ENCODE data around the gene SYTL3. TPM values are rescaled to one million over a fixed set of nuclear protein-coding genes. Genes with fewer than 3 reads are reported as not detected.

The SYTL3 gene
- total and polyA plus RNA-seq, 10 donors: 5.9 to 48.3 (median 17.9) TPM

- DNase-seq: no peak
- intact Hi-C loops (cut with DNase I; ENCODE audit: low total_unique reads): no loop called here
- Histone ChIP-seq H3K27ac (no peak overlapping the region), H3K9me3 (no peaks in the 10 kb centered on the region), H3K36me3 (peaks cover 0 to 93% (median 10%) of the 10 kb centered on the region in 6 donors), H3K27me3 (replicated peaks in 1 of 7) (no peaks in the 10 kb centered on the region), H3K4me3 (no peak overlapping the region), H3K4me1 (peaks cover 0 to 8% (median 5%) of the 10 kb centered on the region in 6 donors)
- TF ChIP-seq, protein P1, sequence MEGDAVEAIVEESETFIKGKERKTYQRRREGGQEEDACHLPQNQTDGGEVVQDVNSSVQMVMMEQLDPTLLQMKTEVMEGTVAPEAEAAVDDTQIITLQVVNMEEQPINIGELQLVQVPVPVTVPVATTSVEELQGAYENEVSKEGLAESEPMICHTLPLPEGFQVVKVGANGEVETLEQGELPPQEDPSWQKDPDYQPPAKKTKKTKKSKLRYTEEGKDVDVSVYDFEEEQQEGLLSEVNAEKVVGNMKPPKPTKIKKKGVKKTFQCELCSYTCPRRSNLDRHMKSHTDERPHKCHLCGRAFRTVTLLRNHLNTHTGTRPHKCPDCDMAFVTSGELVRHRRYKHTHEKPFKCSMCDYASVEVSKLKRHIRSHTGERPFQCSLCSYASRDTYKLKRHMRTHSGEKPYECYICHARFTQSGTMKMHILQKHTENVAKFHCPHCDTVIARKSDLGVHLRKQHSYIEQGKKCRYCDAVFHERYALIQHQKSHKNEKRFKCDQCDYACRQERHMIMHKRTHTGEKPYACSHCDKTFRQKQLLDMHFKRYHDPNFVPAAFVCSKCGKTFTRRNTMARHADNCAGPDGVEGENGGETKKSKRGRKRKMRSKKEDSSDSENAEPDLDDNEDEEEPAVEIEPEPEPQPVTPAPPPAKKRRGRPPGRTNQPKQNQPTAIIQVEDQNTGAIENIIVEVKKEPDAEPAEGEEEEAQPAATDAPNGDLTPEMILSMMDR (IDR thresholded peaks at IDR 0.05 in 8 of 11, conservative IDR thresholded peaks at IDR 0.05 in 3 of 11): no peak
- TF ChIP-seq POLR2A (IDR thresholded peaks at IDR 0.05) (no peak), POLR2AphosphoS5 (IDR thresholded peaks at IDR 0.05) (no peak)
- WGBS, 5 donors: 86 to 94% (median 91%) methylated on average over 9 of the region's 9 CpGs
Measured at GRCh38 chr6:158756126-158756525, 106.3 kb downstream of the SYTL3 start.

- Histone ChIP-seq H3K27ac (no peak overlapping the region), H3K27me3 (replicated peaks in 1 of 7) (no peaks in the 10 kb centered on the region), H3K4me3 (no peak overlapping the region), H3K9me3 (no peaks in the 10 kb centered on the region), H3K4me1 (peaks cover 0 to 8% (median 5%) of the 10 kb centered on the region in 6 donors), H3K36me3 (peaks cover 0 to 93% (median 5%) of the 10 kb centered on the region in 6 donors)
- intact Hi-C loops (cut with DNase I; ENCODE audit: low total_unique reads): no loop called here
- 86 to 94% (median 93%) methylated on average over 20 to 25 of the region's 25 CpGs for WGBS, 5 donors
- TF ChIP-seq POLR2A (IDR thresholded peaks at IDR 0.05) (no peak), POLR2AphosphoS5 (IDR thresholded peaks at IDR 0.05) (no peak)
- TF ChIP-seq, protein P1 (IDR thresholded peaks at IDR 0.05 in 8 of 11, conservative IDR thresholded peaks at IDR 0.05 in 3 of 11): no peak
- DNase-seq: no peak
Measured at GRCh38 chr6:158756977-158757752, 107.3 kb downstream of the SYTL3 start.

GRCh38 chr6:158757753-158758090 lies 107.9 kb downstream of the SYTL3 start:
- intact Hi-C loops (cut with DNase I; ENCODE audit: low total_unique reads): no loop called here
- H3K9me3 ChIP-seq: no peaks in the 10 kb centered on the region
- H3K27me3 ChIP-seq (replicated peaks in 1 of 7): no peaks in the 10 kb centered on the region
- H3K4me3 ChIP-seq: no peak overlapping the region
- H3K27ac ChIP-seq: no peak overlapping the region
- no peak for DNase-seq
- peaks cover 0 to 5% (median 2%) of the 10 kb centered on the region in 6 donors for H3K4me1 ChIP-seq
- TF ChIP-seq POLR2AphosphoS5 (IDR thresholded peaks at IDR 0.05) (no peak), POLR2A (IDR thresholded peaks at IDR 0.05) (no peak)
- TF ChIP-seq, protein P1 (IDR thresholded peaks at IDR 0.05 in 8 of 11, conservative IDR thresholded peaks at IDR 0.05 in 3 of 11): no peak
- H3K36me3 ChIP-seq: peaks cover 0 to 93% (median 9%) of the 10 kb centered on the region in 6 donors
- WGBS, 5 donors: 84 to 92% (median 87%) methylated on average over 9 of the region's 9 CpGs

DNA sequence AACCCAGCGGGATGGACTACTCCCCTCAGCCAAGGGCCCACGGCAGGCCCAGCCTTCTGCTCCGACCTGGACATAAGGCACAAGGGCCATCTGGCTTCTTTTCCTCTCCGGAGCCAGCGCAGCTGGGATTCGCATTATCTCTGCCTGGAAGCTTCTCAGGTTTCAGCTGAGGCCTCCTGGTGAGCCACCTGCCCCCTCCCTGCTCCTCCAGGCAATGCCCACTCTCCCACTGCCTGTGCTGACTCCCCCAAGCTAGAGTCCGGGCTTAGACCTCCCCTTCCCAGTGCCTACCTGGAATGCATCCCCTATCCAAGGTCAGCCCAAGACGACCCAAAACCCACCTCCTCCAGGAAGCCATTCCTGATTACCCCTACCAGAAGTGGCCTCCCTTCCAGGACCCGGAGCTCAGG lies 108.6 kb downstream of the SYTL3 start:
- Histone ChIP-seq H3K36me3 (peaks cover 0 to 94% (median 12%) of the 10 kb centered on the region in 6 donors), H3K27me3 (replicated peaks in 1 of 7) (no peaks in the 10 kb centered on the region), H3K9me3 (no peaks in the 10 kb centered on the region), H3K4me1 (no peaks in the 10 kb centered on the region), H3K4me3 (no peak overlapping the region), H3K27ac (no peak overlapping the region)
- no peak for DNase-seq
- intact Hi-C loops (cut with DNase I; ENCODE audit: low total_unique reads): no loop called here
- TF ChIP-seq POLR2AphosphoS5 (IDR thresholded peaks at IDR 0.05): no peak
- 81 to 84% (median 83%) methylated on average over 9 of the region's 9 CpGs for WGBS, 5 donors

Measured in spleen (tissue), 11 donors.